Stomach (tissue), 4 donors: Measurements from ENCODE around the gene AGPS.

ENCODE experiments used
- POLR2A ChIP-seq, 4 donors: fragments of 450-650 bp; IDR thresholded peaks; one replicate each; pipeline ENCODE4 v1.6.1; 2016; ENCODE audit warnings: antibody characterized with exemption in 4 of 4, control low read depth in 2 of 4, mild to moderate bottlenecking in 1 of 4, moderate library complexity in 1 of 4
- TF ChIP-seq, protein P1 (sequence below), 7 experiments: fragments of 450-650 bp in 4 of 7; fragments of 200-600 bp in 3 of 7; sonication (generic) in 3 of 7; IDR thresholded peaks; one replicate each; pipeline ENCODE4 v1.5.1; 2016 to 2019; ENCODE audit warnings: antibody characterized with exemption in 7 of 7, control low read depth in 2 of 7, mild to moderate bottlenecking in 1 of 7

DNA sequence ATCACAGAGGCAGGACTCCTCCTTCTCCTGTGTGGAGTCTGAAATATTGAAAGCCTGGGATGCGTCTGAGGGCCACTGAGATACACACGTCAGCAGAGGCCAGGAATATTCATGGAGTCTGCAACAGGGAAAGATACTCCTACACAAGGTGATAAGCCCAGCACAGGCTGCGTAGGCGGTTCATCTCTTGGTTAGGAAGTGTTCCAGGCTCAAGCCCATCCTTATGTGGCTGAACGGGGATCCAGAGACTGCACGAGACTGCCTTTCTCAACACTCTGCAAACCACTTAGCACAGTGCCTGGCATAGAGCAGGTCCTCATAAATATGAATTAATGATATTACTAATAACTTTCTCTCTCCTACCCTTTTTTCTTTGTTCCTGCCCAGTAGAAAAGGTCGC is 29.2 kb upstream of the AGPS start:
- no peak for TF ChIP-seq POLR2A (IDR thresholded peaks at IDR 0.05)
- TF ChIP-seq, protein P1, sequence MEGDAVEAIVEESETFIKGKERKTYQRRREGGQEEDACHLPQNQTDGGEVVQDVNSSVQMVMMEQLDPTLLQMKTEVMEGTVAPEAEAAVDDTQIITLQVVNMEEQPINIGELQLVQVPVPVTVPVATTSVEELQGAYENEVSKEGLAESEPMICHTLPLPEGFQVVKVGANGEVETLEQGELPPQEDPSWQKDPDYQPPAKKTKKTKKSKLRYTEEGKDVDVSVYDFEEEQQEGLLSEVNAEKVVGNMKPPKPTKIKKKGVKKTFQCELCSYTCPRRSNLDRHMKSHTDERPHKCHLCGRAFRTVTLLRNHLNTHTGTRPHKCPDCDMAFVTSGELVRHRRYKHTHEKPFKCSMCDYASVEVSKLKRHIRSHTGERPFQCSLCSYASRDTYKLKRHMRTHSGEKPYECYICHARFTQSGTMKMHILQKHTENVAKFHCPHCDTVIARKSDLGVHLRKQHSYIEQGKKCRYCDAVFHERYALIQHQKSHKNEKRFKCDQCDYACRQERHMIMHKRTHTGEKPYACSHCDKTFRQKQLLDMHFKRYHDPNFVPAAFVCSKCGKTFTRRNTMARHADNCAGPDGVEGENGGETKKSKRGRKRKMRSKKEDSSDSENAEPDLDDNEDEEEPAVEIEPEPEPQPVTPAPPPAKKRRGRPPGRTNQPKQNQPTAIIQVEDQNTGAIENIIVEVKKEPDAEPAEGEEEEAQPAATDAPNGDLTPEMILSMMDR (IDR thresholded peaks at IDR 0.05), result no peak
